Right kidney (tissue), 1 donor: Measurements from ENCODE around the gene ZNF564.
"Not testable (repeated sequence)": the region's sequence is repeated elsewhere in the genome, so short reads cannot be mapped to it uniquely, and the experiment has no call there.

Experiments used
- DNase-seq: peaks from one replicate; pipeline ENCODE4 v3.0.0-alpha.2; 2016

Gene ZNF564

DNA sequence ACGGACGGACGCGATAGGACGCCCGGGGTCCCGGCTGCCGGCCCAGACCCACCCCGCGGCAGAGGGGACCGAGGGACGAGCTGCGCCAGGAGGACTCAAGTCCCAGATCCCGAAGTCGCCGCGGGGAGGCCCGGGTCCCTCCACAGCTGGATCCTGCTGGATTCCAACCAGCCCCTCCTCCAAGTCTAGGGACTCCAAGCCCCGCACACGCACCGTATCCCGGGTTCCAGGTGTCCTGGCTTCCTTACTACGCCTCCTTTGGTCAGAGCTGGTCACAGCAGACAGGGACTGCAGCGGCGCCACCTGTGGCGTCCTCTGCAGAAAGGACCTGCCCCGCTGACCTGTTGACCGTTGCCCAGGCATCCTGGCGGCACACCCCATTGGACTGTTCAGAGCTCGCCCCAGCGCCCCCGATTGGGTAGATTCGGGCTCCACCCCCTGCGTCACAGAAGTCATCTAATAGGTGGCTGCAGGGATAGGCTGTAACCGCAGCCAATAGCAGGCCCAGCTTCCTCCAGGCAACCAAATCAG is 37.7 kb downstream of the ZNF564 start:
- DNase-seq = peak; percentile 49

DNA sequence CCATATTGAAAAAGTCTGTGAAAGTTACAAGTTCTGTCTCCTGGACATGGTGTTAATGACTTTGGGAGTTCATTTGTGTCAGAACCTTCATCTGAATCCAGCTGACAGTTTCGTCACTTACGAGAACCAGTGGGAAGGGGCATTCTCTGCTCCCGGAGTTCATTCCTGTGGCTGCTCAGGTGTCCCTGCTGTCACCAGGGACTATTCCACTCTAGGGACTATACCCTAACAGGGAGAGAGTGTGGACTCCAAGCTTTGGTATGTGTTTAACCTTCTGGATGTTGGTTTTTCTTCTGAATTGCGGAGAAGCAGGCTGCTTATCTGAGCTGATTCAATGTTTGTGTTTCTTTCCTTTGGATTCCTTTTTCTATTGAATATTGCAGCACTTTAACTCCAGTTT is 54.2 kb downstream of the ZNF564 start:
- no peak for DNase-seq

DNA sequence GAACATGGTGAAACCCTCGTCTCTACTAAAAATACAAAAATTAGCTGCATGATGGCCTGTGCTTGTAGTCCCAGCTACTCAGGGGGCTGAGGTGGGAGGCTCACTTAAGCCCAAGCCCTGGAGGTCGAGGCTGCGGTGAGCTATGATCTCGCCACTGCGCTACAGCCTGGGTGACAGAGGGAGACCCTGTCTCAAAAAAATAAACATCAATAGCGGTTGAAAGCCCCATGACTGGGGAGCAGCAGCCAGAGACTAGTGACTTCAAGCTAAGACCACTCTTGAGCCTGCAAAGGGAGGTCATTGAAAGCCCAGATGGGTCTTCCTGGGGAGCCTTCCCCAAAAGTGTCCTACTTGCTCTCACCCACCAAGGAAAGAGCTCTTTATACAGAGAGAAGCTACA is 54.8 kb downstream of the ZNF564 start:
- no peak for DNase-seq

DNA sequence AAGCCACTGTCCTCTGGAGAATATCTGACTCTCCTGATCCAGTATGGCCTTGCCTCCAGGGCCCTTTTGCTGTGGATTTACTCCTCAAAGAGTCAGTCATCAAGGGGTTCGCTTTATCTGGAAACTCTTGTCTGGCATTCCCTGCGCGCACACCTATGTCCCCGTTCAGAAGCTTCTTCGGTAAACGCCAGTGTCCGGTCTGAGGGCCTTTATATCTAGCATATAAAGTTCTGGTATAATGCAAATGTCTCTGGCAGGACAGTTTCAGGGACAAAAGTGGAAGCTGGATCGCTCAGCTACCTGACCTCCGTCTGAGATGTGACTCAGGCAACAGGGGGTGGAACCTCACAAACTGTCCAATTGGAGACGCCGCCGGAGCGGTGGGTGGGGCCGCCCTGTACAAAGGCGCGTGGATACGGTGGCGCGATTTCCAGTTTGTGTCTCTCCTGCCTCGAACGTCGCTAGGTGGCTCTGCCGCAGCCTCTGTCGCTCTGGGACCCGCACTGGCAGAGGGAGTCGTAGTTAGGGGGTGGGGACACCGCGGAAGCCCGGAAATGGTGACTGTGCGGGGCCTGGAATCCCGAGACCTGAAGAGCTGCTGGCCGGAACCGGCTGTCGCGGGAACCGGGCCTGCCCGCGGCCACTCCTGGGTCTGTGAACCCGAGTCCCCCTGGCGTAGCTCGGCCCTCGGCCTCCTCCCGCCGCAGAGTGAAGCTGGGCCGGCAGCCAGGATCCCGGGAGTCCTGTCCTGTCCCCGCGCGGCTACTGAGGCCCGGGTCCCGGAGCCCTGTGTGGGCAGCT is 56.1 kb downstream of the ZNF564 start:
- peak; percentile 92 for DNase-seq

DNA sequence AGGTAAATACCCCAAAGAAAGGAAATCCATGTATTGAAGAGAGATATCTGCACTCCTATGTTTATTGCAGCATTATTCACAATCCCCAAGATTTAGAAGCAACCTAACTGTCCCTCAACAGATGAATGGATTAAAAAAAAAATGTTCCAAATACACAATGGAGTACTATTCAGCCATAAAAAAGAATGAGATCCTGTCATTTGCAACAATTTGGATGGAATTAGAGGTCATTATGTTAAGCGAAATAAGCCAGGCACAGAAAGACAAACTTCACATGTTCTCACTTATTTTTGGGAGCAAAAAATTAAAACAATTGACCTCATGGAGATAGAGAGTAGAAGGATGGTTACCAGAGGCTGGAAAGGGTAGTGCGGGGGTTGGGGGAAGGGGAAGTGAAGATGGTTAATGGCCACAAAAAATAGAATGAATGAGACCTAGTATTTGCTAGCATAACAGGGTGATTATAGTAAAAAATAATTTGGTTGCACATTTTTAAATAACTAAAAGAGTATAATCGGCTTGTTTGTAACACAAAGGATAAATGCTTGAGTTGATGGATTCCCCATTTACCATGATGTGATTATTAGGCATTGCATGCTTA is 56.9 kb downstream of the ZNF564 start:
- no peak for DNase-seq

DNA sequence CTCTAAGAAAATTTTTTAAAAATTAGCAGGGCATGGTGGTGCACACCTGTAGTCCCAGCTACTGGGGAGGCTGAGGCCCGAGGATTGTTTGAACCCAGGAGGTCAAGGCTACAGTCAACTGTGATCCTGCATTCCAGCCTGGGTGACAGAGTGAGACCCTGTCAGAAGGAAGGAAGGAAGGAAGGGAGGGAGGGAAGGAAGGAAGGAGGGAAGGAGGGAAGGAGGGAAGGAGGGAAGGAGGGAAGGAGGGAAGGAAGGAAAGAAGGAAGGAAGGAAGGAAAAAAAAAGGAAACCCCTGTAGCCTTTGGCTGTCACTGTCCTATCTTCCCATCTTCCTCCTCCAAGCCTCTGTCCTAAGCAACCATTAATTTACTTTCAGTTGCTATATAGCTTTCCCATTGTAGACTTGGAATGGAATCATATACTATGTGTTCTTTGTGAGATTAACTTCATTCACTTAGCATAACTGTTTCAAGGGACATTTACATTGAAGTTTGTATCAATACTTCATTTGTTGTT is 65.0 kb downstream of the ZNF564 start:
- not testable (repeated sequence) for DNase-seq

DNA sequence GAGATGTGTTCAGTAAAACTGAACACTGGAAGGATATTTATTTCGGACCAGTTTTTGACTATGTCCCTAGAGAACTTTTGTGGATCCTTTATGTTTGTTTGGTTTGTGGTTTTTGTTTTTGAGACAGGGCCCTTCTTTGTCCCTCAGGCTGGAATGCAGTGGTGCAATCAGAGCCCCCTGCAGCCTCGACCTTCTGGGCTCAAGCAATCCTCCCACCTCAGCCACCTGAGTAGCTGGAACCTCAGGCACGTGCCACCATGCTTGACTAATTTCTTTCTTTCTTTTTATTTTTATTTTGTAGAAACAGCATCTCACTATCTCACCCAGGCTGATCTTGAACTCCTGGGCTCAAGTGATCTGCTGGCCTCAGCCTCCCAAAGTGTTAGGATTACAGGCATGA is 65.7 kb downstream of the ZNF564 start:
- DNase-seq = no peak

DNA sequence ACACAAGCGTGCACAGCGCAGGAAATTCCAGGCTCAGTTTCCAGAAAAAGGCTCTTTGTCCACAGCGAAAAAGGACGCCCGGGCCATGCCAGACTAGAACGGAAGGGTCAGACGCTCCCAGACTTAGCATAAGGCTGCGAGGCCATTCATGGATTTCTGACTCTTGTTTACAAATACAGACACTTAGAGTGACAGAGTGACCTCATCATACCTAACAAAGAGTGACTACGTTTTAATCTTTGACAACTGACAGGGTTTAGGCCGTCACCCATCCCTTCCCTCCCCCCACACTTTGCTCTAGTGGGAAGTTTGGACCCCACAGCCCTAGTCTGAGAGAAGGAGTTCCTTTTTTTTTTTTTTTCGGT is 66.2 kb downstream of the ZNF564 start:
- DNase-seq = no peak

DNA sequence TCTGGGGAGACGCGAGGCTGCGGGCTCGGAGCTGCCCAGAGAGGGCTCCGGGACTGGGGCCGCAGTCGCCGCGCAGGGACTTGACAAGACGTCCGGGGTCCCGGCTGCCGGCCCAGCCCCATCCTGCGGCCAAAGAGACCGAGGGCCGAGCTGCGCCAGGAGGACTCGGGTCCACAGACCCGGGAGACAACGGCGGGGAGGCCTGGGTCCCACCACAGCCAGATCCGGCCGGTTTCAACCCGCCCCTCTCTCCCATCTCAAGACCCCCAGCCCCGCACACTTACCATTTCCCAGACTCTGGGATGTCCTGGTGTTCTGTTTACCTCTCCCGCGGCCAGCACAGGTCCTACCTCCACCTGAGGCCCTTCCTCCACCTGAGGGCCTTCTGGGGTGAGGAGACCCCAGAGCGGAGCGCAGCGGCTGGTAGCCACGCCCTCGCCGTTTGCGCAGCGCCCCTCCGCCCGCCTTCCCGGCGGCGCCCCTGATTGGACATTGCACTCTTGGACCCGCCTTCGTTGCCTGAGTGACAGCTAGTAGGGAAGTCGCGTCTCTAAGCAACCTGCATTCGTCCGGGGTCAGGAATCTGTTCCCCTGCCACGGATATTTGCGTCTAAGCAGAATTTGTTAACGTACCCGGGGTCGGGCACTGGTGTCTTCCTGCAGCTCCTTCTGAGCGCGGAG is 66.8 kb downstream of the ZNF564 start, which contains the start of gene ZNF709:
ZNF709 (minus strand) TSS at position 446 of the 681 bp plus-strand sequence; CDS start at position 287, 159 bp downstream.
- DNase-seq = peak; percentile 95

DNA sequence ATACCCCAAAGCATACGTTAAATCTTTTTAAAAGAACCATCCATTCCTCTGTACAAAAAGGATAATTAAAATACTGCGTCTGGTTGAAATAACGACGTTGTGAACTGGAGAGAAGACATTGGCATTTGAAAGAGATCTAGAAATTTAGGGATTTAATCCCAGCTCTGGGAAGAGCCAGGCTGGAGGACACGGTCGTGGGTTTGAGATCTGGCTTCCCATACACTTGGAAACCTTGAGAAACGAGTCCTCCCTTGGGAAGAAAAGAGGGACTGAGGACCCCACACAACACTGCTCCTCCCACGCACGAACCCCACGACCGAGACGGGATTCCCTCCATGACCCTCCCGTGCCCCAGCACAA is 67.3 kb downstream of the ZNF564 start:
- DNase-seq = no peak

DNA sequence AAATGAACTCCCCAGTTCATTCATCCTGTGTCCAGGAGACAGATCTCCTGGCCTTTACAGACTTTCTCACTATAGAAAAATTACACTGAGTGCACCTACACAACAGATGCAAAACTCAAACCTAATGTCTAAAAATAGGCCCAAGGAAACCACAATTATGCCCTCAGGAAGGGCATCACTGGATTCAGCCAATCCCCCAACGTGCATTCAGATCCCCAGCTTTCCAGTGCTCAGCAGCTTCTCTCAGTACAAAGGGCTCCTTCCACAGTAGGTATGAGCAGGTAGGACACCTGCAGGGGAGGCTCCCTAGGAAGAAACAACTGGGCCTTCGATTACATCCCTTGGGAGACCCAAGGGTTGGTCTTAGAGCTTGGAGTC is 68.8 kb downstream of the ZNF564 start:
- DNase-seq = no peak

DNA sequence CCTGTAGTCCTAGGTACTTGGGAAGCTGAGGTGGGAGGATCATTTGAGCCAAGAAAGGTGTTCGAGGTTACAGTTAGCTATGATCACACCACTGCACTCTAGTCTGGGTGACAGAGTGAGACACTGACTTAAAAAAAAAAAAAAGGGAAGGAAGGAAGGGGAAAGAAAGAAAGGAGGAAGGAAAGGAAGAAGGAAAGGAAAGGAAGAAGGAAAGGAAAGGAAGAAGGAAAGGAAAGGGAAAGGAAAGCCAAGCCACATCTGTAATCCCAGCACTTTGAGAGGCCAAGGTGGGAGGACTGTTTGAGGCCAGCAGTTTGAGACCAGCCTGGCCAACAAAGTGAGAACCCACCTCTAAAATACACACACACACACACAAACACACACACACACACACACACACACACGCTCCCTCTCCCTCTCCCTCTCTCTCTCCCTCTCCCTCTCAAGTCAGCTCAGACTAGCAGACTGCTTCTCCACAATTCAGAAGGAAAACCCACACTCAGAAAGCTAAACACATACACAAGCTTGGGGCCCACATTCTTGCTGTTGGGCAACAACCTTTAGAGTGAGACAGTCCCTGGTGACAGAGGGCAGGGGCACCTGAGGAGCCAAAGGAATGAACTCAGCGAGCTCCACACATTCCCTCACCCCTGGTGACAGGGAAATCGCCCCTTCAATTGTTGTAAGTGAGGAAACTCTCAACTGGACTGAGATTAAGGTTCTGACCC is 69.3 kb downstream of the ZNF564 start:
- DNase-seq = no peak

DNA sequence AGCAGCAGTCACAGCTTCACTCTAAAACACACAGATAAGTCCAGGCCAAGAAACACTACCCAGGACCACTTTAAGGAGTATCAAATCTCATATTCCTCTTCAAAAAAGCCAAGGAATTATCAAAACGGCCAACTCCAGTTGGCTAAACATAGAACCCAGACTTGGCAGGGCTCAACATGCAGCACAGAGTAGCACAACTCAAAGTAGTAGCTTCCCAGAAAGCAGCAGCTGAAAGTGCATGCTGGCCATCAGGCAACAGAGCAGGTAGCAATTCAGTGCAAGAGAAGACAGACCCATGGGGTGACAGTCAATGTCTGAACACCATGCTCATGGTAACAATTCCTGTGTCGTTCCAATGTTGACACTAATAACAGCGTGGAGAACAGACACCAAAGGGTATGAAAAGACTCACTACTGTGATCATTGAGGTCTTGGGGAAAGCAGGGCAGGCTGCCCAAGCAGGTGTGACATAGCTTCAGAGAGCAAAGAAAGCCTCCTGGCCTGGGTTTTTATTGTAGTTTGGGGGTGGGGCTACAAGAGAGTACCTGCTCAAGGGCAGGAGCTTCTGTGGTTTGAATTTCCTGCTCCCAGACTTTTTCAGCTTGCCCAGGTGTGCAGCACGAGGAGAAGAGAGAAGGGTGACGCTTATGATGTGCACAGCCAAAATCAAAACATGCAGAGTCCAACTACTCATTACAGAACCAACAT is 72.9 kb downstream of the ZNF564 start:
- DNase-seq = no peak
